Large intestine (tissue), 3 donors: ENCODE data around the gene SCRN1. TPM values are rescaled to one million over a fixed set of nuclear protein-coding genes. Genes with fewer than 3 reads are reported as not detected.

Source experiments
- DNase-seq, 2 donors: peaks; one replicate each; pipeline versions ENCODE4 v3.0.0 to v3.0.0-alpha.2; 2013
- H3K27ac ChIP-seq: one replicate; pipeline ENCODE4 v1.5.1; 2013; ENCODE audit warnings: low read length
- H3K27me3 ChIP-seq: 2 replicates; pipeline ENCODE4 v1.6.1; 2013; ENCODE audit warnings: low read length; ENCODE audit not compliant: control insufficient read depth, insufficient read depth
- H3K36me3 ChIP-seq: 2 replicates; pipeline ENCODE4 v1.6.1; 2013; ENCODE audit warnings: low read length; ENCODE audit not compliant: control insufficient read depth, insufficient read depth
- H3K4me1 ChIP-seq: one replicate; pipeline ENCODE4 v1.6.1; 2013; ENCODE audit warnings: low read length; ENCODE audit not compliant: control insufficient read depth, insufficient read depth
- H3K4me3 ChIP-seq: one replicate; pipeline ENCODE4 v1.5.1; 2013; ENCODE audit warnings: low read length
- H3K9me3 ChIP-seq: one replicate; pipeline ENCODE4 v1.6.1; 2013; ENCODE audit warnings: mild to moderate bottlenecking, low read depth, low read length, moderate library complexity; ENCODE audit not compliant: control insufficient read depth
- WGBS: methylation state at CpG from one replicate; pipeline ENCODE4 v1.1.5; 2013; ENCODE audit warnings: low lambda C conversion rate; ENCODE audit not compliant: insufficient coverage; 5-methylcytosine and 5-hydroxymethylcytosine counted together
- polyA plus RNA-seq: library from polyadenylated mRNA; unstranded; fragments of 120-200 nt; gene quantifications from one replicate; pipeline ENCODE4 v1.2.1, GENCODE V29; 2013

The SCRN1 gene
- polyA plus RNA-seq, 1 donor = 25.2 TPM

GRCh38 chr7:29987083-29987482, 2.5 kb downstream of the SCRN1 start:
- 100% methylated on average over 1 of the region's 2 CpGs for WGBS
- Histone ChIP-seq H3K4me3 (no peak overlapping the region), H3K9me3 (no peaks in the 10 kb centered on the region), H3K36me3 (no peaks in the 10 kb centered on the region), H3K27me3 (peaks cover 21% of the 10 kb centered on the region), H3K4me1 (peaks cover 4% of the 10 kb centered on the region), H3K27ac (no peak overlapping the region)
- DNase-seq = no peak

DNA sequence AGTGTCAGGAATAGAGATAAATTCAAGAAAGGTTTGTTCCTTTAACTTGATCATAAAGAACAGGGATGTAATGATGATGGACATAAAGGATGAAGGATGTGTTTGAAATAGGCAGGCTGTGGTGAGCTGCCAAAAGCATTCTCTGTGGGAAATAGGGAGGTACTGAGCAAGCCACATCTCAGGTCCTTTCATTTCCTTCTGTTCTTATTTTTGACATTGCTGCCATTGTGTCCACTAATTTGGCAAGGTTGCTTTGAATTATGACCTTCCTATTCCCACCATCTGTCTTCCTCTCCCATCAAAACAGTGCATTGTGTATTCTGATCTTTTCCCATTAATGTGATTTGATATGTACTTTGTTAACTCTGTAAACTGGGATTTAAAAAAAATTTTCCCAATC, 9.4 kb downstream of the SCRN1 start:
- no peaks in the 10 kb centered on the region for H3K36me3 ChIP-seq
- H3K4me1 ChIP-seq = no peaks in the 10 kb centered on the region
- no peaks in the 10 kb centered on the region for H3K9me3 ChIP-seq
- no peaks in the 10 kb centered on the region for H3K27me3 ChIP-seq
- no peak overlapping the region for H3K27ac ChIP-seq
- H3K4me3 ChIP-seq = no peak overlapping the region
- DNase-seq = no peak

DNA sequence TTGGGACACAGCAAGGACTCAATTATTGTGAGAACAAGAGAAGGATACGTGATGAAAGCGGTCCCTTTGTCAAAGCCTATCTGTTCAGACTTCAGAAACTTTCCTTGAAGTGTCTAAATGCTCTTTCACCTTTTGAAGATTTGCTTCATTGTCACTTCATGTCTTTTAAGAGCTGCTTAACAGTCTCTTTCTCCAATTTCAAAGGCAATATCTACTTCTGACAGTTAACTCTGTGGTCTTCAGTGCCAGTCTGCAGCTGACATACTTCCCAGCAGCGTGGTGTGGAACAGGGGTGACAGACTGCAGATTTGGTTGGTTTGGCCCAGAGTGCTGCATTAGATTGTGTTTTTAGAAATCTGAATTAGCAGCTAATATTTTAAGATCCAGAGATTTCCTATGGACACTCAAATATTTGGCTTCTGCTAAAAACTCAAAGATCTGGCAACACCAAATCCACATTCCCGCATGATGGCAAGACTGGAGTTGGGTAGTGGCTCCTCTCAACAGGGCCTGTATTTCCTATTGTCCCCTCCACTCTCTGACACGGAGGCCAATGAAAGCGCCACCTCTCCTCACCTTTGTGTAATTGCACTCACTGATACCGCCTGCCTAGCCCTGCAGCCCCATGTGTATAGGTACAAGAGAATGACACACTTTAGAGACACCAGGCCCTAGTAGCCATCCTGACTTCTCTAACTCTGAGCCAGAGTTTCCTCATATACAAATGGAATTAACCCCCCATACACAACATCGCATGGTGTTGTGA, 11.5 kb downstream of the SCRN1 start:
- no peaks in the 10 kb centered on the region for H3K36me3 ChIP-seq
- DNase-seq = no peak
- no peak overlapping the region for H3K27ac ChIP-seq

DNA sequence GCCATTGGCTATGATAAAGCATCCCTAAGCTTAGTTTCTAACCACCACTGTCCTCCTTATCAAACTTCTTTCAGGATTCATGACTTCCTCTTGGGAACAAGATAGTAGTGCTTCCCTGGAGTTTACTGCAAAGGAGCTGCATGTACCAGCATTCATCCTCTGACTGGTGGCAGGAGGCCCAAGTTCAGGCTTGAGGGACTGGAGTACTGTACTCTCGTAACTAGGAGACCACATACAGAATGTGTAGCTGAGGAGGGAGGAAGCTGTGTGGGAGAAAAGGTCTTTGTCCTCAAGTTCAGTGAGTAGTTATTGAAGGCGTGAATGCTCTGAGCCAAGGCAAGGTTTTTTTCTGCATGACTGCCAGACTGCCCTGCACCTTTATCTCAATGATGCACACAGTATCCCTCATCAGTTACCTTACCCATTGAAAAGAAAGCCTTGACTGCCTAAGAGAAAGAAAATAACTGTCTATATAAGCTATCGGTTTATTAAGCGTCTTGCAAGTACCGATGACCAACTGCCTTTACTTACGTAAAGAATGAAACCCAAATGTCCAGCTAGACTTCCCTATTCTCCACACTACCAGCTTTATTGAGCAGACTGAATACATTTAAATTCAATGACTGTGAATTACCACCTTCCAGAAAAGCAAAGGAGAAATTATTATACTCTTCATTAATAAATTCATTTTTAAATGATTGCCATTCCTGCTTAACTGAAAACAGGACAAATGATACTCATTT, 12.8 kb downstream of the SCRN1 start:
- no peaks in the 10 kb centered on the region for H3K36me3 ChIP-seq
- no CpG with 5 or more reads among the region's 6 CpGs for WGBS
- no peaks in the 10 kb centered on the region for H3K9me3 ChIP-seq
- H3K4me3 ChIP-seq = no peak overlapping the region
- no peaks in the 10 kb centered on the region for H3K4me1 ChIP-seq
- no peak overlapping the region for H3K27ac ChIP-seq
- peak; percentile 23 to 61 for DNase-seq
- H3K27me3 ChIP-seq = no peaks in the 10 kb centered on the region

More for the DNA sequence above, 11.5 kb downstream of the SCRN1 start:
- Histone ChIP-seq H3K9me3 (no peaks in the 10 kb centered on the region), H3K4me3 (no peak overlapping the region), H3K4me1 (no peaks in the 10 kb centered on the region), H3K27me3 (no peaks in the 10 kb centered on the region)
- WGBS = 82% methylated on average over 2 of the region's 8 CpGs

- Histone ChIP-seq H3K27ac (no peak overlapping the region), H3K9me3 (no peaks in the 10 kb centered on the region), H3K27me3 (no peaks in the 10 kb centered on the region), H3K4me1 (no peaks in the 10 kb centered on the region), H3K4me3 (no peak overlapping the region), H3K36me3 (no peaks in the 10 kb centered on the region)
- no peak for DNase-seq
- no CpG with 5 or more reads among the region's 4 CpGs for WGBS
Measured at GRCh38 chr7:29976266-29976665, 13.3 kb downstream of the SCRN1 start.

GRCh38 chr7:29975561-29975960, 14.0 kb downstream of the SCRN1 start:
- Histone ChIP-seq H3K4me1 (no peaks in the 10 kb centered on the region), H3K27ac (no peak overlapping the region), H3K4me3 (no peak overlapping the region), H3K36me3 (no peaks in the 10 kb centered on the region), H3K9me3 (no peaks in the 10 kb centered on the region), H3K27me3 (no peaks in the 10 kb centered on the region)
- no peak for DNase-seq
- WGBS = no CpG with 5 or more reads among the region's 1 CpG

- H3K9me3 ChIP-seq = no peaks in the 10 kb centered on the region
- no CpG with 5 or more reads among the region's 3 CpGs for WGBS
- H3K4me1 ChIP-seq = no peaks in the 10 kb centered on the region
- H3K36me3 ChIP-seq = no peaks in the 10 kb centered on the region
- no peak overlapping the region for H3K27ac ChIP-seq
- no peak for DNase-seq
- H3K4me3 ChIP-seq = no peak overlapping the region
- no peaks in the 10 kb centered on the region for H3K27me3 ChIP-seq
Measured at GRCh38 chr7:29974286-29974685, 15.3 kb downstream of the SCRN1 start.

DNA sequence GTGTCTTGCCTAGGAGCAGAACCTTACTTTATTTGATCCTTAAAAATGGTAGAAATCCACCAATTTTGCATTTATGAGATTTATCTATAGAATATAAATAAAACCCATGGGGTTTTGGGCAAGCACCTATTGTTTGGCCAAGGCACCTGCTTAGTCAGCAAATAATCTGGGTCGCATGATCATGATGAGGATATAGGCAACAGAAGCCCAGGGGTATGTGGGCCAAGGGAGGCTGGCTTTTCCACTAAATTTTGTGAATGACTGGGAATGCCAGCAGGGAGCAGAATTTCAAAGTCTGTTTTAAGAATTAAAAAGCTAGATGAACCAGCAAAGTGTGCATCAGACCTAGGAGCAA, 17.3 kb downstream of the SCRN1 start:
- Histone ChIP-seq H3K4me3 (no peak overlapping the region), H3K4me1 (no peaks in the 10 kb centered on the region), H3K27ac (no peak overlapping the region), H3K36me3 (peaks cover 2% of the 10 kb centered on the region), H3K27me3 (no peaks in the 10 kb centered on the region), H3K9me3 (no peaks in the 10 kb centered on the region)
- DNase-seq = no peak
- WGBS = no CpG with 5 or more reads among the region's 1 CpG

DNA sequence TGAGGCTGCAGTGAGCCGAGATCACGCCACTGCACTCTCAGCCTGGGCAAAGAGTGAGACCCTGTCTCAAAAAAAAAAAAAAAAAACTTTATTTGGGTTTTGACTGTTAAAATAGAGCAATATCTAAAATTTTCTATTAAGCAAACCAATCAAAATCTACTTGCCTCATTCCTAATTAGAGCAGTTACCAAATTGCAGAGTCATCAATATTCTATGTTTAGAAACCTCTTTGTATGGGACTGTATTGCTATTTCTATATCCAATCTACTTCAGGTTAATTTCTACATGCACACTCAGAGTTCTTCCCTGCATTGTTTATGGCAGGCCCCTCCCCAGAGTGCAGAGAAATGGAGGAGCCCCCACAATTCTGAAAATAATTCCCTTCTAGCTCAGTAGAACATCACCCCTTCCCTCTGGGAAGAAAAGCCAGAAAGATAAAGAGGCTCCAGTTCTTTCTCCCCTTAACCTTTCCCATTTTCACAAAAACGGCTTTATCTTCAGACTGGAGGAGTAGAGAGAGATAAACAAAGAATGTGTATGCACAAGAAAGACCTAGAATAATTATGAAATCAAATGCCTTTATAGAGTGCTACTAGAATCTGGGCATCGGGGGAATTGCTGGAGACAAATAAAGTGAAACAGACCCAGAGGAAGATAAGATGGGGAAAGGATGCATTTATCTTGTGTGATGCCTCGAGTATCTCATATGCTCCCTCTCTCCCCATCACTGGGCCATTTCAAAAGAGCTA, 17.9 kb downstream of the SCRN1 start:
- H3K4me1 ChIP-seq = no peaks in the 10 kb centered on the region
- H3K36me3 ChIP-seq = peaks cover 2% of the 10 kb centered on the region
- no peak overlapping the region for H3K27ac ChIP-seq
- no peaks in the 10 kb centered on the region for H3K9me3 ChIP-seq
- H3K27me3 ChIP-seq = no peaks in the 10 kb centered on the region
- 60% methylated on average over 2 of the region's 5 CpGs for WGBS
- no peak overlapping the region for H3K4me3 ChIP-seq
- DNase-seq = no peak

DNA sequence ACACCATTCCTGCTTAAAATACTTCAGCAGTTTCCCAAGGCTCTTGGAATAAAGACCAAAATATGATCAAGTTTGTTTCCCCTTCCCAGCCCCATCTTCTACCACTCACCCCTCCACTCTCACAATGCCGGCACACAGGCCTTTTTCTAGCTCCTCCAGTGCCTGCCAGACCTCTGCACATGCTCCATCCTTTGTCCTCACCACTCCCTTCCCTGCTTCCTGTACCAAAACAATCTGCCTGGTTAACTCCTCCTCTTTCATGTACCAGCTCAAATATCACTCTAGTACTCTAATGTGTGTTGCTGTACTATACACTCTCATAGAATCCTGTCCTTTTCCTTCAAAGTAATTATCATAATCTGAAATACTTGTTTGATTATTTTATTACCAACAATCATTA, 19.4 kb downstream of the SCRN1 start:
- Histone ChIP-seq H3K9me3 (no peaks in the 10 kb centered on the region), H3K36me3 (peaks cover 4% of the 10 kb centered on the region), H3K27ac (no peak overlapping the region), H3K4me1 (no peaks in the 10 kb centered on the region), H3K27me3 (no peaks in the 10 kb centered on the region), H3K4me3 (no peak overlapping the region)
- no CpG with 5 or more reads among the region's 1 CpG for WGBS
- DNase-seq = no peak
